Measurements from ENCODE around the gene CXCL3. TPM values are rescaled to one million over a fixed set of nuclear protein-coding genes. Genes with fewer than 3 reads are reported as not detected.

The CXCL3 gene
- total RNA-seq: 4.9 and 7.8 TPM in 2 replicates

GRCh38 chr4:74038425-74039314, at the start of gene CXCL3:
Gene CXCL3, minus strand, starts transcription at chr4:74038689. Its CDS starts 78 bp downstream, at chr4:74038611.

DNA sequence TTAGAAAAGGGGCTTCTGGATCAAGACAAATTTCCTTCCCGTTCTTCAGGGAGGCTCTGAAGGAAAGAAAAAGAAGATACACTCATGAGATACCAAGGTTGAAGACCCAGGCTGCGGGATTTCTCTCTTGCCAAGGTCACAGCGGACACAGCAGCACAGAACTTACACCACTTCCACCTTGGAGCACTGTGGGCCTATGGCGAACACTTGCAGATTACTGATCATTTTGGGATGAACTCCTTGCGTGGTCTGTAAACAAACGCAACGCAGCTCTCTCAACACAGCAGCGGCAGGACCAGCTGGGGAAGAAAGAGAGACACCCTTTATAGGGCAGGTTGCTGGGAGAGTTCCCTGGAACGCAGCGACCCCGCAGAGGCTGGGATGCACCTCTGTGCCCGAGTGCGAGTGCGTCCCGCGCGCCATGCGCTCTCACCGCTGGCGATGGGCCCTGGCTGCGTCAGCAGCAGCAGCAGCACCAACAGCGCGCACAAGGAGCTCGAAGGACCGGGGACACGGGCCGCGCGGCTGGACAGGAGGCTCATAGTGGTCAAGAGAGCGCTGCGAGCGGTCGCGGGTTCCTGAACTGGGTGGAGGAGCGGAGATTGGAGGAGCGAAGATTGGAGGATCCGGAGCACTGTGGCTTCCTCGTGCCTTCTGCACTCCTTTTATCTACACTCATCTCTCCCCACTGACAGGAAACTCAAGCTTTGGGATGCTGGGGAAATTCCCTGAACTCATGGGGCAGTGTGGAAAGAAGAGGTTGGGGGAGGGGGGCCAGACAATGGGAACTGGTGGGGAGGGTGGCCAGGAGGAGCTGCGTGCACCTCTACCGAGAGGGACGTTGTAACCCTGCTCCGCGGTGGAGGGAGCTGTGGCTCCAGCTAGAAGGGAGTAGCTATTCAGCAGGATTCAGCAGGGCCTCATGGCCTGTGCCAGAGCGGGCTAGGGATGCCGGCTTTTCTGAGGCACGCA, 40.2 kb downstream of the CXCL3 start, which contains the start of gene CXCL5:
Gene CXCL5 (minus strand): TSS at position 638 of the 972 bp plus-strand sequence. CDS start 96 bp downstream, at position 542.

DNA sequence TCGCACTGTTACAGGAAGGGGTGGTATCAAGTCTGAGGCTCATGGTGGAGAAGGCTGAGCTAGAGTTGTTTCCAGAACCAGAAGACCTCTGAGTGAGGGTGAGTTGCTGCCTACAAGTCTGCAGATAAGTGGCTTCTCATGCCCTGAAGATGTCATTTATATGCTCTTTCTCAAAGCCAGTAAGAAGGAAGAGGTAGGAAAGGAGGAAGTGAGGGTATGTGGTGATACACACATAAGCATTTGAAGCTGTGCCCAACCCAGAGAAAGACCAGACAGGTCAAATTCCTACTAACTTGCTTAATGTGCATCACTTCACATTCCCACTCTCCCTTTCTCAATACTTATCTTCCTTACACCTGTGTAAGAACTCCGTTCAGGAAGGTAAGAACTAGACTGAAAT, 50.4 kb downstream of the CXCL3 start, which contains the start of gene PPBP:
Gene PPBP (minus strand): TSS at position 130 of the 400 bp plus-strand sequence. CDS start 87 bp downstream, at position 43.

Other genes starting within 250 kb of the CXCL3 start
- gene CXCL6, start 202.0 kb downstream of the CXCL3 start, total RNA-seq: 3.2 and 18.8 TPM in 2 replicates
- 0.94 TPM in 1 of 2 replicates, not detected in the other for gene PF4V1, start 185.4 kb downstream of the CXCL3 start, total RNA-seq
- gene CXCL1, start 169.3 kb downstream of the CXCL3 start, total RNA-seq: 7.8 and 39.3 TPM in 2 replicates
- gene PF4, start 56.7 kb downstream of the CXCL3 start, total RNA-seq: 2.6 and 7.7 TPM in 2 replicates
- gene PPBP, start 50.5 kb downstream of the CXCL3 start, total RNA-seq: not detected in 2 replicates
- 8.9 and 11.6 TPM in 2 replicates for gene CXCL5, start 40.0 kb downstream of the CXCL3 start, total RNA-seq
- gene CXCL2, start 60.5 kb upstream of the CXCL3 start, total RNA-seq: 20.9 and 50.6 TPM in 2 replicates
- 4.6 and 5.3 TPM in 2 replicates for gene MTHFD2L, start 119.4 kb upstream of the CXCL3 start, total RNA-seq